WI38 (cell line): Measurements from ENCODE around the gene OR2AT4.

Experiments used
- H3K4me3 ChIP-seq: 2 replicates; pipeline ENCODE4 v1.5.1; 2011; ENCODE audit warnings: low read depth, mild to moderate bottlenecking, control low read depth, low read length
- TF ChIP-seq, protein P1 (sequence below): IDR thresholded peaks from 2 replicates; pipeline ENCODE4 v1.5.1; 2012; ENCODE audit warnings: low read depth, mild to moderate bottlenecking, control low read depth, low read length

OR2AT4 gene

DNA sequence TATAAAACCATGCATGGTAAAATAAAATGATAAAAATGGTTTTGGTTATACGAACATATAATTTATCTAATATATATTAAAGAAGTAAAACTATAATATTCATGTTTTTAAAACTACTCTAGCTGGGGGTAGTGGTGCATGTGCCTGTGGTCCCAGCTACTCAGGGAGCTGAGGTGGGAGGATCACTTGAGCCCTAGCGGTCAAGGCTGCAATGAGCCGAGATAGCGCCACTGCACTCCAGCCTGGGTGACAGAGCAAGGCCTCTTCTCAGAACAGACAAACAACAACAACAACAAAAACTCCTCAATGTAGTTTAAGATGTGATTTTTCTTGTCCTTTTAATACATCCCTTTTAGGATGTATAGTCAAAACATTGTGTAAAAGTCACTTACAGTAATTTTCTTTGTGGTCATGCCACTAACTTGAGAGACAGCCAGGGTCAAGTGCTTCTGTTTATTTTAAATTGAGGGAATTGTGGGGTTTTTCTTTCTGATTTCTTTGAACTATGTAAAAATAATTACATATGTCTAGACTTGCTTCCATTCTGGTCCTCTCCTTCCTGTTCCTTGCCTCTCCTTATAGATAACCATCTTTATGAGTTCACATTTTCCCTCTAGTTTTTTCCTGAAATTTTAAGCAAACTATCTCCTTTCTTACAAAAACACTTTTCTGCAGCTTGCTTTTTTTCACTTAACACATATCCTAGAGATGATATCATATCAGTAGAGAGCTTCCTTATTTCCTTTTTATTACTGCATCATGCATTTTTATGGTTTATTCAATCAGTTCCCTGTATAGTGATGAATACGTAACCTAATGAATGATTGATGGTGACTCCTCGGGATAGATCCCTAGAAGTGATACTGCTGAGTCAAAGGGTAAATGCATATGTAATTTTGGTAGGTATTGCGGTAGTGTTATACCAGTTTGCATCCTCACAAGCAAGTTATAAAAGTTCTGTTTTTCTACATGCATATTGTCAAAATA is 9.1 kb downstream of the OR2AT4 start:
- H3K4me3 ChIP-seq = no peak overlapping the region
- TF ChIP-seq, protein P1, sequence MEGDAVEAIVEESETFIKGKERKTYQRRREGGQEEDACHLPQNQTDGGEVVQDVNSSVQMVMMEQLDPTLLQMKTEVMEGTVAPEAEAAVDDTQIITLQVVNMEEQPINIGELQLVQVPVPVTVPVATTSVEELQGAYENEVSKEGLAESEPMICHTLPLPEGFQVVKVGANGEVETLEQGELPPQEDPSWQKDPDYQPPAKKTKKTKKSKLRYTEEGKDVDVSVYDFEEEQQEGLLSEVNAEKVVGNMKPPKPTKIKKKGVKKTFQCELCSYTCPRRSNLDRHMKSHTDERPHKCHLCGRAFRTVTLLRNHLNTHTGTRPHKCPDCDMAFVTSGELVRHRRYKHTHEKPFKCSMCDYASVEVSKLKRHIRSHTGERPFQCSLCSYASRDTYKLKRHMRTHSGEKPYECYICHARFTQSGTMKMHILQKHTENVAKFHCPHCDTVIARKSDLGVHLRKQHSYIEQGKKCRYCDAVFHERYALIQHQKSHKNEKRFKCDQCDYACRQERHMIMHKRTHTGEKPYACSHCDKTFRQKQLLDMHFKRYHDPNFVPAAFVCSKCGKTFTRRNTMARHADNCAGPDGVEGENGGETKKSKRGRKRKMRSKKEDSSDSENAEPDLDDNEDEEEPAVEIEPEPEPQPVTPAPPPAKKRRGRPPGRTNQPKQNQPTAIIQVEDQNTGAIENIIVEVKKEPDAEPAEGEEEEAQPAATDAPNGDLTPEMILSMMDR = no peak

DNA sequence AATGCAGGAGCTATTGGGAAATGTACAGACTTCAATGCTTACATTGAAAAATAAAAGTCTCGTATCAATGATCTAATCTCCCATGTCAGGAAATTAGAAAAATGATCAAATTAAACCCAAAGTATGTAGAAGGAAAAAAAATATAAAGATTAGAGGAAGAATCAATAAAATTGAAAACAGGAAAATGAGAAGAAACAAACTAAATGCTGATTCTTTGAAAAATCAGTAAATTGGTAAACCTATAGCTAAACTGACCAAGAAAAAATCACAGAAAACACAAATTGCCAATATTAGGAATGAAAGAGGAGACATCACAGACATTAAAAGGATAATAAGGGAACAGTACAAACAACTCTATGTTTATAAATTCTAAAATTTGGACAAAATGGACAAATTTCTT is 11.8 kb downstream of the OR2AT4 start:
- TF ChIP-seq, protein P1 = no peak
- no peak overlapping the region for H3K4me3 ChIP-seq

DNA sequence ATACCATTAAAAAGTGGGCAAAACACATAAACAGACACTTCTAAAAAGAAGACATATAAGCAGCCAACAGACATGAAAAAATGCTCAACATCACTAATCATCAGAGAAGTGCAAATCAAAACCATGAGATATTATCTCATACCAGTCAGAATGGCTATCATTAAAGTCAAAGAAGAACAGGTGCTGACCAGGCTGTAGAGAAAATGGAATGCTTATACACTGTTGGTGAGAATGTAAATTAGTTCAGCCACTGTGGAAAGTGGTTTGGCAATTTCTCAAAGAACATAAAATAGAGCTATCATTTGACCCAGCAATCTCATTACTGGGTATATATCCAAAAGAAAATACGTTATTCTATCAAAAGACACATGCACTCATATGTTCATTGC is 13.5 kb downstream of the OR2AT4 start:
- TF ChIP-seq, protein P1 = no peak
- no peak overlapping the region for H3K4me3 ChIP-seq

DNA sequence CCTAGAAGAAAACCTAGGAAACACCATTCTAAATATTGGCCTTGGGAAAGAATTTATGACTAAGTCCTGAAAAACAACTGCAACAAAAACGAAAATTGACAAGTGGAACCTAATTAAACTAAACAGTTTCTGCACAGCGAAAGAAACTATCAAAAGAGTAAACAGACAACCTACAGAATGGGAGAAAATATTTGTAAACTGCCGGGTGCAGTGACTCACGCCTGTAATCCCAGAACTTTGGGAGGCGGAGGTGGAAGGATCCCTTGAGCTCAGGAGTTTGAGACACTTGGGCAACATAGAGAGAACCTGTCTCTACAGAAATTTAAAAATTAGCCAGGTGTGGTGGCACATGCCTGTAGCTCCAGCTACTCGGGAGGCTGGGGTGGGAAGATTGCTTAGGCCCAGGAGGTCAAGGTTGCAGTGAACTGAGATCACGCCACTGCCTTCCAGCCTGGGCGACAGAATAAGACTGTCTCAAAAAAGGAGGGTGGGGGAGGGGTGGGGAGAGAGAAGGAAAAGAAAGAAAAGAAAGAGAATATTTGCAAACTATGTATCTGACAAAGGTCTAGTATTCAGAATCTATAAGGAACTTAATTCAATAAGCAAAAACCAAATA is 14.0 kb downstream of the OR2AT4 start:
- TF ChIP-seq, protein P1 = no peak
- no peak overlapping the region for H3K4me3 ChIP-seq

DNA sequence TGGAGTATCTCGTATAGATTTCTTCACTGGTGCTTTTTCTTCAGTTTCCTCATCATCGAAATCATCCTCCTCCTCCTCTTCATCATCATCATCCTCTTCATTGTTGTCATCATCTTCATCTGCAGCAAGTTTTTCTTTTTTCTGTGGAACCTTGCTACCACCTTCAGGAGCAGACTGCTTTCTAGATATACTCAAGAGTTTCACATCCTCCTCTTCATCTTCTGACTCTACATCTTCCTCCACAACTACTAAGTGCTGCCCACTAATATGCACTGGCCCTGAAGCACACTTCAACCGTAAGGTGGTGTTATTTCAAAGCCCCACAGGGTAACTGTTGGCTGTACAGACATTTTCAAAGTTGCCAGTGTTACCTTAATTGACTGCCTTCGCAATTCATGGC is 17.1 kb downstream of the OR2AT4 start:
- H3K4me3 ChIP-seq = no peak overlapping the region
- TF ChIP-seq, protein P1 = no peak

DNA sequence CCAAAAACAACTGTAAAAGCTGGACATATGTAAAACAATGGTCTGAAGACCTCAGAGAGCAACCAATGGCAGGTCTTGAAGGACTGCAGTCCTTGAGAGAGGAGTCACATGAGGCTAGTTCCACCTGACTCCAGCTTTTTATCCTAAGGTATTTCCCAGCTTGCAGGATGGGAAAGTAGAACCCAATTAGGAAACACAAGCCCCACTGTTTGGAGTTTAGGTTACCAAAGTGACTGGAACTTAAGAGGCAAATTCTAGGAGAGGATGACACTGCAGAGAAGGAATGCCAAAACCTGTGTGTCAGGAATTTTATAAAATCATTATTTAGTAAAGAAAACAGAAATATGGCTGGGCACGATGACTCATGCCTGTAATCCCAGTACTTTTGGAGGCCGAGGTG is 18.4 kb downstream of the OR2AT4 start:
- TF ChIP-seq, protein P1 = no peak

DNA sequence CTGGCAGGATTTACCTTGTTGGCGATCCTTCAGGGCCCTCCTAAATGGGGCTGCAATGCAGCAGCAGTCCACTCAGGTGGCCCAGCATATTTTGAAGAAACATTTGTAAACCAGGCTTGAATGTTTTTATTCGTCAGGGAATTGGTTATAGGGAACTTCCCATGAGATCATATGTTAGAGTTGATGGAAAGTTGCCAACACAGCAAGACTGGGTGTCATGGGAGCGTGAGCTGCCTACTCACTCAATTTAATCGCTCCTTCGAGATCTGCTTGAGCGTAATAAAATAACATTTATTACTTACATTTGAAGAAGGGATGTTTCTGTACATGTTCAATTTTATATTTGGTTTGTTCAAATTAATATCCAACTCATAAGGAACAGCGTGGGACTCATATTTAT is 19.4 kb downstream of the OR2AT4 start:
- TF ChIP-seq, protein P1 = no peak
- H3K4me3 ChIP-seq = no peak overlapping the region

More for the DNA sequence above, 18.4 kb downstream of the OR2AT4 start:
- H3K4me3 ChIP-seq = no peak overlapping the region
